ENCODE results near the gene FTO. TPM values are rescaled to one million over a fixed set of nuclear protein-coding genes. Genes with fewer than 3 reads are reported as not detected.

Gene FTO
- total RNA-seq, 1 experiment from 2014 or later: 55.0 TPM

- H3K36me3 Mint-ChIP-seq (ENCODE audit: insufficient read depth, unreplicated experiment): peaks cover 25% of the 10 kb centered on the region
- H3K27ac Mint-ChIP-seq (ENCODE audit: low read depth, unreplicated experiment): no peak overlapping the region
- peaks cover 7% of the 10 kb centered on the region for H3K4me1 Mint-ChIP-seq (ENCODE audit: insufficient read depth, unreplicated experiment)
- no TSS peak for BruUV-seq (replicated peaks)
- no peak overlapping the region for H3K4me3 Mint-ChIP-seq (ENCODE audit: unreplicated experiment)
- POLR2A ChIA-PET: no interaction called here
- CTCF ChIA-PET: interaction anchor here (0.7 kb wide), 1 partner anchor 15 kb away, joined by 3 read pairs; no protein-coding TSS in a partner anchor
- no peaks in the 10 kb centered on the region for H3K9me3 Mint-ChIP-seq (ENCODE audit: unreplicated experiment)
- DNase-seq (ENCODE audit: unreplicated experiment): no peak
- TF ChIP-seq CTCF (IDR thresholded peaks at IDR 0.05; ENCODE audit: unreplicated experiment): no peak
- intact Hi-C loops (cut with micrococcal nuclease): no loop called here
- H3K27me3 Mint-ChIP-seq (ENCODE audit: insufficient read depth, unreplicated experiment): no peaks in the 10 kb centered on the region
Measured at GRCh38 chr16:54112451-54113206, 408.7 kb downstream of the FTO start.

- Mint-ChIP-seq H3K36me3 (ENCODE audit: insufficient read depth, unreplicated experiment) (peaks cover 20% of the 10 kb centered on the region), H3K4me1 (ENCODE audit: insufficient read depth, unreplicated experiment) (peaks cover 7% of the 10 kb centered on the region), H3K4me3 (ENCODE audit: unreplicated experiment) (no peak overlapping the region), H3K27ac (ENCODE audit: low read depth, unreplicated experiment) (no peak overlapping the region), H3K9me3 (ENCODE audit: unreplicated experiment) (no peaks in the 10 kb centered on the region), H3K27me3 (ENCODE audit: insufficient read depth, unreplicated experiment) (no peaks in the 10 kb centered on the region)
- TF ChIP-seq CTCF (IDR thresholded peaks at IDR 0.05; ENCODE audit: unreplicated experiment): no peak
- CTCF ChIA-PET: no interaction called here
- POLR2A ChIA-PET: no interaction called here
- DNase-seq (ENCODE audit: unreplicated experiment): no peak
- intact Hi-C loops (cut with micrococcal nuclease): no loop called here
- BruUV-seq (replicated peaks): no TSS peak
Measured at GRCh38 chr16:54115558-54115957, 411.6 kb downstream of the FTO start.

- CTCF ChIA-PET: no interaction called here
- TF ChIP-seq CTCF (IDR thresholded peaks at IDR 0.05; ENCODE audit: unreplicated experiment): no peak
- BruUV-seq (replicated peaks): no TSS peak
- Mint-ChIP-seq H3K27me3 (ENCODE audit: insufficient read depth, unreplicated experiment) (no peaks in the 10 kb centered on the region), H3K36me3 (ENCODE audit: insufficient read depth, unreplicated experiment) (peaks cover 20% of the 10 kb centered on the region), H3K4me1 (ENCODE audit: insufficient read depth, unreplicated experiment) (peaks cover 7% of the 10 kb centered on the region), H3K4me3 (ENCODE audit: unreplicated experiment) (no peak overlapping the region), H3K27ac (ENCODE audit: low read depth, unreplicated experiment) (no peak overlapping the region), H3K9me3 (ENCODE audit: unreplicated experiment) (no peaks in the 10 kb centered on the region)
- POLR2A ChIA-PET: no interaction called here
- DNase-seq (ENCODE audit: unreplicated experiment): peak; percentile 16
- intact Hi-C loops (cut with micrococcal nuclease): no loop called here
Measured at GRCh38 chr16:54116124-54116655, 412.2 kb downstream of the FTO start.

DNA sequence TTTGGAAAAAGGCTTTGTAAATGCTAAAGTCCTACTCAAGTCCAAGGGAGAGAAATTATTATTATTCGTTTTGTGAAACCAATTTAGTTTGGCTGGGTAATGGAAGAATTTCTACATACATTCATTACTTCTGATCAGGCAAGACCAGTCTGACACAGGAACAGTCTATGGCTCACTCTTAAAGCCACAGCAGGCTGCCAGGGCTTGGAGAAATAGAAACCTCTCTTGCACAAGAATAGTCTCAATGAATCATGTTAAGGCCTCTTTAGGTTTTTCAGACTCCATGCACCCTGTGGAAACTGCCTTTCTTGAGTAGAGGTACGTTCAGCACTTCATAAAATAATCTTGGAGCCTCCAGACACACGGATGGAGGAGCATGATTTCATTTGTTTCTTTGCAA lies 414.9 kb downstream of the FTO start:
- intact Hi-C loops (cut with micrococcal nuclease): no loop called here
- ChIA-PET CTCF (interaction anchor here (0.6 kb wide), 1 partner anchor 225 kb away, joined by 3 read pairs; no protein-coding TSS in a partner anchor), POLR2A (no interaction called here)
- H3K27ac Mint-ChIP-seq (ENCODE audit: low read depth, unreplicated experiment): no peak overlapping the region
- H3K27me3 Mint-ChIP-seq (ENCODE audit: insufficient read depth, unreplicated experiment): no peaks in the 10 kb centered on the region
- peaks cover 7% of the 10 kb centered on the region for H3K4me1 Mint-ChIP-seq (ENCODE audit: insufficient read depth, unreplicated experiment)
- H3K36me3 Mint-ChIP-seq (ENCODE audit: insufficient read depth, unreplicated experiment): peaks cover 8% of the 10 kb centered on the region
- TF ChIP-seq CTCF (IDR thresholded peaks at IDR 0.05; ENCODE audit: unreplicated experiment): no peak
- no TSS peak for BruUV-seq (replicated peaks)
- no peaks in the 10 kb centered on the region for H3K9me3 Mint-ChIP-seq (ENCODE audit: unreplicated experiment)
- H3K4me3 Mint-ChIP-seq (ENCODE audit: unreplicated experiment): no peak overlapping the region
- peak; percentile 42 for DNase-seq (ENCODE audit: unreplicated experiment)

Measured in MCF 10A (cell line).